ENCODE data around the gene L1CAM.

The L1CAM gene

GRCh38 chrX:153924149-153924861, 38.3 kb upstream of the L1CAM start:
- peak; percentile 30 for DNase-seq

GRCh38 chrX:153922932-153923857, 37.2 kb upstream of the L1CAM start:
- DNase-seq = peak; percentile 48

- no peak for DNase-seq
Observed at GRCh38 chrX:153921511-153922446, 35.8 kb upstream of the L1CAM start.

- no peak for DNase-seq
Observed at GRCh38 chrX:153921070-153921469, 35.1 kb upstream of the L1CAM start.

- no peak for DNase-seq
Observed at GRCh38 chrX:153920546-153920945, 34.6 kb upstream of the L1CAM start.

- DNase-seq = no peak
Observed at GRCh38 chrX:153919281-153919680, 33.3 kb upstream of the L1CAM start.

- DNase-seq = no peak
Observed at GRCh38 chrX:153917869-153918268, 31.9 kb upstream of the L1CAM start.

- no peak for DNase-seq
Observed at GRCh38 chrX:153913701-153914100, 27.7 kb upstream of the L1CAM start.

- no peak for DNase-seq
Observed at GRCh38 chrX:153913211-153913610, 27.2 kb upstream of the L1CAM start.

GRCh38 chrX:153911798-153912197, 25.8 kb upstream of the L1CAM start:
- no peak for DNase-seq

- DNase-seq = no peak
Observed at GRCh38 chrX:153910446-153910845, 24.5 kb upstream of the L1CAM start.

- DNase-seq = no peak
Observed at GRCh38 chrX:153909980-153910360, 24.0 kb upstream of the L1CAM start.

- DNase-seq = no peak
Observed at GRCh38 chrX:153909024-153909979, 23.3 kb upstream of the L1CAM start.

- DNase-seq = no peak
Observed at GRCh38 chrX:153908219-153908860, 22.4 kb upstream of the L1CAM start.

- no peak for DNase-seq
Observed at GRCh38 chrX:153907456-153907855, 21.5 kb upstream of the L1CAM start.

GRCh38 chrX:153906126-153906917, 20.3 kb upstream of the L1CAM start:
- no peak for DNase-seq

GRCh38 chrX:153905481-153906095, 19.6 kb upstream of the L1CAM start:
- DNase-seq = no peak

GRCh38 chrX:153903991-153904957, 18.3 kb upstream of the L1CAM start, which contains the start of gene AVPR2:
TSS of gene AVPR2 (plus strand) at chrX:153904673. CDS start at chrX:153905146, 473 bp downstream.
- no peak for DNase-seq
